ENCODE results near the gene TMEM117. TPM values are rescaled to one million over a fixed set of nuclear protein-coding genes. Genes with fewer than 3 reads are reported as not detected.

TMEM117 gene
- total and polyA plus RNA-seq, 2 donors (not counting 3 experiments of a cell fraction or from before 2014, with no cell fraction given): 1.2 to 3.8 TPM

DNA sequence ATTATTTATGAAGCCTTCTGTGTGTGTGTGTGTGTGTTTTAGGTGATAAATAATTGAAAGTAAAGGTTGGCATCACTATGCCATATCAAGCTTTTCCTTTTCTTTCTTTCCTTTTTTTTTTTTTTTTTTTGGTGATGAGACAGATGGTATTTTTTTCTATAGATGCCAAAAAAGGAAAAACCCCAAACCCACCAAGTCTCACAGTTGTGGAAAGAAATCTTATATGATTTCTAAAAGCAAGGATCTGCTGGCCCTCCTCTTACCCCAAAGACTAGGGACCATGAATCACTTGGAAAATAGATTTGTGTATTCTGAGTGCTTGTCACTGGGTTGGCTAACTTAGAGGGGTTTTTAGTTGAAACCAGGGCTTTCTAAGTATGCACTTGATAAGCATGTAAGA, 181.3 kb downstream of the TMEM117 start:
- ChIA-PET POLR2A (no interaction called here), CTCF (no interaction called here)
- H3K27ac ChIP-seq (ENCODE audit: insufficient read depth, low read depth, low read length): no peak overlapping the region
- no peaks in the 10 kb centered on the region for H3K9me1 ChIP-seq (replicated peaks; ENCODE audit: control insufficient read depth, extremely low read depth, insufficient read depth, low read length)
- H3K4me3 ChIP-seq (replicated peaks in 1 of 3; ENCODE audit: insufficient read depth in 1 of 3, low read depth in 1 of 3, low read length in 3 of 3): no peak overlapping the region
- no peaks in the 10 kb centered on the region for H3K79me2 ChIP-seq (ENCODE audit: control insufficient read depth, insufficient read depth, low read length)
- TF ChIP-seq, protein P1, sequence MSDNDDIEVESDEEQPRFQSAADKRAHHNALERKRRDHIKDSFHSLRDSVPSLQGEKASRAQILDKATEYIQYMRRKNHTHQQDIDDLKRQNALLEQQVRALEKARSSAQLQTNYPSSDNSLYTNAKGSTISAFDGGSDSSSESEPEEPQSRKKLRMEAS (IDR thresholded peaks at IDR 0.05; ENCODE audit: insufficient read depth, insufficient read length): no peak
- TF ChIP-seq POLR2A (IDR thresholded peaks at IDR 0.05; ENCODE audit: low read depth, low read length) (no peak), JUN (IDR thresholded peaks at IDR 0.05; ENCODE audit: borderline replicate concordance, insufficient read depth, insufficient read length, low read depth) (no peak), GATA2 (IDR thresholded peaks at IDR 0.05; ENCODE audit: insufficient read depth, insufficient read length, low read depth, low read length) (no peak), MYC (IDR thresholded peaks at IDR 0.05; ENCODE audit: low read depth, low read length) (no peak), FOS (IDR thresholded peaks at IDR 0.05; ENCODE audit: borderline replicate concordance, insufficient read depth, low read length) (no peak), EZH2 (IDR thresholded peaks at IDR 0.05; ENCODE audit: borderline replicate concordance, low read depth, low read length, severe bottlenecking) (no peak), POLR2AphosphoS5 (IDR thresholded peaks at IDR 0.05; ENCODE audit: insufficient read depth, low read depth, low read length) (no peak)
- TF ChIP-seq, protein P2, sequence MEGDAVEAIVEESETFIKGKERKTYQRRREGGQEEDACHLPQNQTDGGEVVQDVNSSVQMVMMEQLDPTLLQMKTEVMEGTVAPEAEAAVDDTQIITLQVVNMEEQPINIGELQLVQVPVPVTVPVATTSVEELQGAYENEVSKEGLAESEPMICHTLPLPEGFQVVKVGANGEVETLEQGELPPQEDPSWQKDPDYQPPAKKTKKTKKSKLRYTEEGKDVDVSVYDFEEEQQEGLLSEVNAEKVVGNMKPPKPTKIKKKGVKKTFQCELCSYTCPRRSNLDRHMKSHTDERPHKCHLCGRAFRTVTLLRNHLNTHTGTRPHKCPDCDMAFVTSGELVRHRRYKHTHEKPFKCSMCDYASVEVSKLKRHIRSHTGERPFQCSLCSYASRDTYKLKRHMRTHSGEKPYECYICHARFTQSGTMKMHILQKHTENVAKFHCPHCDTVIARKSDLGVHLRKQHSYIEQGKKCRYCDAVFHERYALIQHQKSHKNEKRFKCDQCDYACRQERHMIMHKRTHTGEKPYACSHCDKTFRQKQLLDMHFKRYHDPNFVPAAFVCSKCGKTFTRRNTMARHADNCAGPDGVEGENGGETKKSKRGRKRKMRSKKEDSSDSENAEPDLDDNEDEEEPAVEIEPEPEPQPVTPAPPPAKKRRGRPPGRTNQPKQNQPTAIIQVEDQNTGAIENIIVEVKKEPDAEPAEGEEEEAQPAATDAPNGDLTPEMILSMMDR (IDR thresholded peaks at IDR 0.05; ENCODE audit: extremely low read depth in 1 of 2, insufficient read depth in 1 of 2, low read depth in 1 of 2, low read length in 2 of 2): no peak
- no TSS peak for BruUV-seq (replicated peaks)
- DNase-seq (ENCODE audit: low read depth, low spot score): no peak
- dilution Hi-C loops (cut with MboI; ENCODE audit: extremely low pct_ligation_motif_present, low sequenced_read_pairs): no loop called here
- no peaks in the 10 kb centered on the region for H3K4me1 ChIP-seq (ENCODE audit: control insufficient read depth, extremely low read depth, insufficient read depth, low read length)
- intact Hi-C loops (cut with micrococcal nuclease): no loop called here
- no peak for FAIRE-seq
- H3K36me3 ChIP-seq (ENCODE audit: control insufficient read depth in 2 of 2, extremely low read depth in 1 of 2, insufficient read depth in 2 of 2, low read length in 2 of 2): no peaks in the 10 kb centered on the region
- no peak overlapping the region for H3K9ac ChIP-seq (replicated peaks; ENCODE audit: extremely low read depth, insufficient read depth, low read length)
- H3K4me2 ChIP-seq (ENCODE audit: insufficient read depth, low read length): no peak overlapping the region
- no peaks in the 10 kb centered on the region for H4K20me1 ChIP-seq (replicated peaks; ENCODE audit: control insufficient read depth, extremely low read depth, insufficient read depth, low read length)
- H2AFZ ChIP-seq (ENCODE audit: low read depth, low read length): no peak overlapping the region
- H3K27me3 ChIP-seq (ENCODE audit: control insufficient read depth in 2 of 2, insufficient read depth in 2 of 2, low read length in 2 of 2): no peaks in the 10 kb centered on the region
- H3K9me3 ChIP-seq (replicated peaks; ENCODE audit: control insufficient read depth, insufficient read depth, low read length): no peaks in the 10 kb centered on the region

All from endothelial cell of umbilical vein (primary cell).